ENCODE measurements around the gene CDADC1. TPM values are rescaled to one million over a fixed set of nuclear protein-coding genes. Genes with fewer than 3 reads are reported as not detected.
A peak's percentile ranks its signal among the peaks of the same experiment; 100 is the strongest.
"Not testable (repeated sequence)": the region's sequence is repeated elsewhere in the genome, so short reads cannot be mapped to it uniquely, and the experiment has no call there.

Gene CDADC1
- total RNA-seq, 8 experiments from 2014 or later = 5.3 to 16.0 (median 8.2) TPM

DNA sequence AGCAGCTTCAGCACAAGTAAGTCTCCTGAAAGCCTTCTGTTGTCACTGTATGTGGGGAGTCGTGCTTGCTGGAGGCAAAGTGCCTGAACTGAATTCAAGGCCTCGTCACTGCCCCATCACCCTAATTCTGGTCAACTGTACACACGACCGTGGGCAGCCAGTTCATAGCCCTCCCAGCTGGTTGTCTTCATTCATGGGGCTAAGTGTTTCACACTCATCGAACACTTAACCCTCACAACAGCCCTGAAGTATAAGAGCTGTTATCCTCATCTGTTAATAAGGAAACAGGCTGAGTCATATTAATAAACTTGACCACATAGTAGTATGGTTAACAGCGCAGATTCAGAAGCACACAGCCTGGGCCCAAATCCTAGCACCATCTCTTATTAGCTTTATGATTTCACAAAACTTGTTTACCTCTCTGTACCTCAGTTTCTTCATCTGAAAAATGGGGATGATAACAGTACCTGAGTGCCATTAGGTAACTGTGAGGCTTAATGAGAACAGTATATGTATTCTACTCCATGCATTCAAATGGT lies 66.7 kb downstream of the CDADC1 start:
- Histone ChIP-seq H3K4me3 (no peak overlapping the region), H3K4me1 (replicated peaks in 1 of 2) (no peaks in the 10 kb centered on the region), H3K27ac (no peak overlapping the region)
- in situ Hi-C loops (cut with MboI; ENCODE audit: low pct_unique_long_range_greater_than_20kb in 2 of 9, low sequenced_read_pairs in 9 of 9, unreplicated experiment in 9 of 9) = loop anchor here in 5 of 9 experiments (25.0 kb wide), 2 partner anchors 123 to 298 kb away; partner anchors contain the start of genes CAB39L (in 1 of the 5) and SETDB2 (in 1 of the 5)
- 6 to 100% (median 88%) methylated on average over 1 to 4 of the region's 6 CpGs; no CpG with 5 or more reads in 3 of the 10 experiments for WGBS, 10 experiments
- ATAC-seq (replicated peaks in 6 of 8) = peak in 1 of 8 experiments; percentile 36

DNA sequence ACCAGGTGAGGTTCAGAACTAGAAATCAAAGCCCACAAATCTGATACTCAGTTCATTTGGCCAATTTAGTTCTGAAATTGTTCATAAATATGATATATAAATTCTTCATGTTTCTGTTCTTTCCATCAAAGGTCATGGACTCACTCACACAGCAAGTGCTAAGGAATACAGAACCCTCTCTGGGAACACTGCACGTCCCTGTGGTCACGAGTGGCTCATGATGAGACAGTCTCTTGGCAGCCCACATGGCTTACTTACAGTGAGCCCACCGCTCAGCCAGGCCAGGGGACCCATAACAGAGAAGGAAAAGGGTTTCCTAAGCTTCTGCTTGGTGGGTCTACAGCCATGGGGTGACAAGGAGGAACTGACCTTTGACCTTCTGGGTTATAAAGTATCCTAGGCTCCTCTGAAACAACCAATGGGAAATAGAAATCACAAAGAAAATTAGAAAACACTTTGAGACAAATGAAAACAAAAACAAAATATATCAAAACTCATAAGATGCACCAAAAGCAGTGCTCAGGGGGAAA lies 67.4 kb downstream of the CDADC1 start:
- no peaks in the 10 kb centered on the region for H3K4me1 ChIP-seq (replicated peaks in 1 of 2)
- 40 to 100% (median 90%) methylated on average over 1 to 3 of the region's 3 CpGs; no CpG with 5 or more reads in 3 of the 10 experiments for WGBS, 10 experiments
- in situ Hi-C loops (cut with MboI; ENCODE audit: low pct_unique_long_range_greater_than_20kb in 2 of 9, low sequenced_read_pairs in 9 of 9, unreplicated experiment in 9 of 9) = loop anchor here in 5 of 9 experiments (25.0 kb wide), 2 partner anchors 122 to 297 kb away; partner anchors contain the start of genes CAB39L (in 1 of the 5) and SETDB2 (in 1 of the 5)
- no peak overlapping the region for H3K27ac ChIP-seq
- ATAC-seq (replicated peaks in 6 of 8) = no peak
- H3K4me3 ChIP-seq = no peak overlapping the region

DNA sequence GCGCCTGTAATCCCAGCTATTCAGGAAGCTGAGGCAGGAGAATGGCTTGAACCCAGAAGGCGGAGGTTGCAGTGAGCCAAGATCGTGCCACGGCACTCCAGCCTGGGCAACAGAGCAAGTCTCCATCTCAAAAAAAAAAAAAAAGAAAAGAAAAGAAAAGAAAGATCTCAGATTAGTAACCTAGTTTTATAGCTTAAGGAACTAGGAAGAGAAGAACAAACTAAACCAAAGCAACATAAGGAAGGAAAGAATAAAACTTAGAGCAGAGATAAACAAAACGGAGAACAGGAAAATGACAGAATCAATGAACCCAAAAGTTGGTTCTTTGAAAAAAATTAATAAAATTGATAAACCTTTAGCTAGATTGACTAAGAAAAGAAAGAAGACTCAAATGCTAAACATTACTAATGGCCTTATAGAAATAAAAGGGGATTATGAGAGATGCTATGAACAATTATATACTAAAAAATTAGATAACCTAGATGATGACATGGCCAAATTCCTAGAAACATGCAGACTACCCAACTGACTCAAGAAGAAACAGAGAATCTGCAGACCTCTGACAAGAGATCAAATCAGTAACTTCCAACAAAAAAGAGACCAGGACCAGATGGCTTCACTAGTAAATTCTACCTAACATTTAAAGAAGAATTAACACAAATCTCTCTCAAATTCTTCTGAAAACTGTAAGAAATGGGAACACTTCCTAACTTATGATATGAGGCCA lies 68.2 kb downstream of the CDADC1 start:
- WGBS, 10 experiments = 95 to 100% (median 99%) methylated on average over 2 to 5 of the region's 5 CpGs; no CpG with 5 or more reads in 1 of the 10 experiments
- ATAC-seq (replicated peaks in 6 of 8) = no peak
- H3K27ac ChIP-seq = no peak overlapping the region
- H3K4me1 ChIP-seq (replicated peaks in 1 of 2) = no peaks in the 10 kb centered on the region
- in situ Hi-C loops (cut with MboI; ENCODE audit: low pct_unique_long_range_greater_than_20kb in 2 of 9, low sequenced_read_pairs in 9 of 9, unreplicated experiment in 9 of 9) = loop anchor here in 5 of 9 experiments (25.0 kb wide), 2 partner anchors 121 to 296 kb away; partner anchors contain the start of genes CAB39L (in 1 of the 5) and SETDB2 (in 1 of the 5)
- H3K4me3 ChIP-seq = no peak overlapping the region

DNA sequence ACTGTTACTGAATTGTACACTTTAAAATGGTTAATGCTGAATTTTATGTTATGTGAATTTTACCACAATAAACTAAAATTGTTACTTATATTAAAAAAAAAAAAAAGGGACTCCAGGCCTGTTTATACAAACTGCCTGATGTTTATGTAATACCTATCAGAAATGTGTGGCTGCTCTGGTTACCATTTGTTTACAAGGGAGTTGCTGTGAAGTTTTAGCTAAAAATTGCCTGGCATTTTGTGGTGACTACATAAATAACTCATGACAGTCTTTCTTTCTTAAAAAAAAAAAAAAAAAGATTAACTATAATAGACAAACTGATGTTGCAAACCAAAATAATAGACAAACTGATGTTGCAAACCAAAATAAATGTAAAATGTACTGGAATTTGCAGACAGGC lies 71.8 kb downstream of the CDADC1 start:
- Histone ChIP-seq H3K4me3 (no peak overlapping the region), H3K4me1 (replicated peaks in 1 of 2) (no peaks in the 10 kb centered on the region), H3K27ac (no peak overlapping the region)
- in situ Hi-C loops (cut with MboI; ENCODE audit: low pct_unique_long_range_greater_than_20kb in 2 of 9, low sequenced_read_pairs in 9 of 9, unreplicated experiment in 9 of 9) = loop anchor here in 5 of 9 experiments (25.0 kb wide), 2 partner anchors 118 to 293 kb away; partner anchors contain the start of genes CAB39L (in 1 of the 5) and SETDB2 (in 1 of the 5)
- ATAC-seq (replicated peaks in 6 of 8) = peak in 2 of 8 experiments; percentile 33 to 47

DNA sequence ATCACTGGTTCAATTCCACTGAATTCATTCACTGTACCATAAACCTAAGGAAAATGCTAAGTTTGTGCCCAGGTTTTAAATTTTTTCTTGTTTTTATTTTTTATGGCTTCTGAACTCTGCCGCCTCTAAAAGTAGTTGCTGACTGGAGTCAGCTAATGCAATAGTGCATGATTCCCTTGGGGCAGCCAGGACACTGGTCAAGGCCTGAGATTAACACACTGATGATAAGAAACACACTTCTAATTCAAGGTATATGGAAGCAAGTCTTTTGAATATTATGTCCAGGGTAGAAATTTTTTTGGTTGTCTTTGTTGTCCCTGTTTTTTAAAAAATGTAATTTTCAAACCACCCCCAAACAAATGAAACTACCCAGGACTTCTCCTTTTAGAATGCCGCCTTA lies 72.2 kb downstream of the CDADC1 start:
- H3K4me3 ChIP-seq = no peak overlapping the region
- ATAC-seq (replicated peaks in 6 of 8) = no peak
- H3K27ac ChIP-seq = no peak overlapping the region
- in situ Hi-C loops (cut with MboI; ENCODE audit: low pct_unique_long_range_greater_than_20kb in 2 of 9, low sequenced_read_pairs in 9 of 9, unreplicated experiment in 9 of 9) = loop anchor here in 5 of 9 experiments (25.0 kb wide), 2 partner anchors 117 to 292 kb away; partner anchors contain the start of genes CAB39L (in 1 of the 5) and SETDB2 (in 1 of the 5)
- 14 to 100% (median 90%) methylated on average over 1 to 2 of the region's 2 CpGs; no CpG with 5 or more reads in 1 of the 10 experiments for WGBS, 10 experiments
- H3K4me1 ChIP-seq (replicated peaks in 1 of 2) = no peaks in the 10 kb centered on the region

DNA sequence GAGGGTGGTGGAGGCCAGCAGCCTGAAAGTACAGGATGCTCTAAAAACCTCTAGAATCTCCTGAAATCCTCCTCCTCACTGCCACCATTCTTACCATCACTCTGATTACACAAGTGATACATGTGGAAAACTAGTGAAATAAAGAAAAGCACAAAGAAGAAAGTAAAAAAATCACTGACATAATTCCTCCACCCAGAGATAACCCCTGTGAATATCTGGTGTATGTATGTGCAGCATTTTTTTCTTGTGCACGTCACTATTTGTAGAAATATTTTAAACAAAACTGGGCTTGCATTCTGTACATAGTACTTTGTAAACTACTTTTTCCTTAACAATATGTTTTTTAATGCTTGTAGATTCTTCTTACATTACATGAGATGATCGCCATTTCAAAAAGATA lies 73.2 kb downstream of the CDADC1 start:
- no peak overlapping the region for H3K27ac ChIP-seq
- WGBS, 10 experiments = 67 to 100% (median 94%) methylated on average over 1 to 2 of the region's 2 CpGs; no CpG with 5 or more reads in 1 of the 10 experiments
- no peaks in the 10 kb centered on the region for H3K4me1 ChIP-seq (replicated peaks in 1 of 2)
- in situ Hi-C loops (cut with MboI; ENCODE audit: low pct_unique_long_range_greater_than_20kb in 2 of 9, low sequenced_read_pairs in 9 of 9, unreplicated experiment in 9 of 9) = loop anchor here in 5 of 9 experiments (25.0 kb wide), 2 partner anchors 116 to 291 kb away; partner anchors contain the start of genes CAB39L (in 1 of the 5) and SETDB2 (in 1 of the 5)
- no peak for ATAC-seq (replicated peaks in 6 of 8)
- no peak overlapping the region for H3K4me3 ChIP-seq

DNA sequence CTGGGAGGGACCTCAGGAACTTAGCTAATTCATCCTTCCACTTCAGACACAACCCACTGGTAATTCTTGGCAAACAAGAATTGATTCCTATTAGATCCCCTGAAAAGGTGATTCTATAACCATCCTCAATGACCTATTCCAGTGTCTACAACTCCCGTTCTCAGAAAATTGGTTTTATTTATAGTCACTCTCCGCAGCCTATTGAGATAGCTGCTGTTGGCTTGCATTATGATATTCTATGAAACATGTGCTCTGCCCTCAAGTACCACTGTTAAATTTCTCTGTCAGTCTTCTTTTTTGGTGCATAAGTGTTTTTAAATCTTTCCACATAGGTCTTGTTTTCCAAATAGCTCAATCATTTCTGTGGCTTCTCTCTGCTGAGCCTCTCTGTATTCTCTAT lies 75.0 kb downstream of the CDADC1 start:
- ATAC-seq (replicated peaks in 6 of 8) = no peak
- in situ Hi-C loops (cut with MboI; ENCODE audit: low pct_unique_long_range_greater_than_20kb in 2 of 9, low sequenced_read_pairs in 9 of 9, unreplicated experiment in 9 of 9) = loop anchor here in 5 of 9 experiments (25.0 kb wide), 2 partner anchors 115 to 290 kb away; partner anchors contain the start of genes CAB39L (in 1 of the 5) and SETDB2 (in 1 of the 5)
- 83 to 100% (median 98%) methylated on average over 1 to 2 of the region's 2 CpGs; no CpG with 5 or more reads in 2 of the 10 experiments for WGBS, 10 experiments
- H3K27ac ChIP-seq = no peak overlapping the region
- H3K4me1 ChIP-seq (replicated peaks in 1 of 2) = no peaks in the 10 kb centered on the region
- H3K4me3 ChIP-seq = no peak overlapping the region

DNA sequence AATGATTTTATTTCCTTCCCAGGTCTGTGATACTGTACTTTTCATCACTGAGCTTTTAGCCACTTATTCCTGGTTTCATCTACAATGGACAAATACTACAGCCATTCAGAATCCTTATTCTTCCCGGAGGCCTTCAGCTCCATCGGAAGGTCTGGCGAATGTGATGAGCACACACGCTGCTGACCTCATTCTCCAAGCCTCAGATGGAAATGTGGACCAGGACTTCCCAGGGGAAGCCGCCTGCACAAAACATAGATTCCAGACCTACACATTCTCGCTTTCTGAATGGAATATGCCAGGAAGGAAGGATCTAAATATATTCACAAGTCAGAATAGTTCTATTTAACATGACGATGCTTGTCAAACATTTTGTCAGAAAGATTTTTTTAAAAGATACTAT lies 75.6 kb downstream of the CDADC1 start:
- no peak overlapping the region for H3K27ac ChIP-seq
- no peak for ATAC-seq (replicated peaks in 6 of 8)
- WGBS, 10 experiments = 48 to 94% (median 90%) methylated on average over 2 to 7 of the region's 7 CpGs; no CpG with 5 or more reads in 1 of the 10 experiments
- in situ Hi-C loops (cut with MboI; ENCODE audit: low pct_unique_long_range_greater_than_20kb in 2 of 9, low sequenced_read_pairs in 9 of 9, unreplicated experiment in 9 of 9) = loop anchor here in 5 of 9 experiments (25.0 kb wide), 2 partner anchors 114 to 289 kb away; partner anchors contain the start of genes CAB39L (in 1 of the 5) and SETDB2 (in 1 of the 5)
- no peak overlapping the region for H3K4me3 ChIP-seq
- no peaks in the 10 kb centered on the region for H3K4me1 ChIP-seq (replicated peaks in 1 of 2)

DNA sequence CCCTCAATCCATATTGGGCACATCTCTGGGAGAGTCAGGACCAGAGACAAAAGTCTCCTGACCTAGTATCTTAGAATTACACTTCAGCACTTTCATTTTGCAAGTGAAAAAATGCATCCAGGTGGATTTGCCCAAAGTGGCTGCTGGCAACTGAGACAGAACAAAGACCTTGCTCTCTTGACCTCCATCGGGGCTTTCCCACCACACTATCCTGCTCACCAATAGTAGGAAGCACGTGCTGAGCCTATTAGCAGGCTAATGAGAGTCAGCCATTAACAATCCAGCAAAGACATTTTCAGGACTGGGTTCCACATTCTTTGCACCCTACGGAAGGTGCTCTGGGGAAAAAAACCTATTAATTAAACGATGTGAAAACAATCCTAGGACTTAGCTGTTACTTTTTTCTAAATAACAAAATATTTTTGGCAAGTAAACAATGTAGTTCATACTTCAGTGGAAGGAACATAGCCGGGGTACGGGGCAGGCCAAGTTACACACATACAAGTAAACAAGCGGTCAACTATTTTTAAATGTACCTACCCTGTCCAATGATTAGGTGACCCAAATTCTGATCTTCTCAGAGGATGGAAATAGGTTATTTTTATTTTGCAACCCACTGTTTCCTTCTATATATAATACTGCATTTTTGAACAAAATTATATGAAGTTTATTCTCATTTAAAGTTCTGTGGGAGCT lies 78.6 kb downstream of the CDADC1 start:
- Histone ChIP-seq H3K4me1 (replicated peaks in 1 of 2) (no peaks in the 10 kb centered on the region), H3K4me3 (no peak overlapping the region), H3K27ac (no peak overlapping the region)
- no peak for ATAC-seq (replicated peaks in 6 of 8)
- 62 to 100% (median 81%) methylated on average over 1 to 7 of the region's 7 CpGs for WGBS, 10 experiments
- in situ Hi-C loops (cut with MboI; ENCODE audit: low pct_unique_long_range_greater_than_20kb in 2 of 9, low sequenced_read_pairs in 9 of 9, unreplicated experiment in 9 of 9) = no loop called here

DNA sequence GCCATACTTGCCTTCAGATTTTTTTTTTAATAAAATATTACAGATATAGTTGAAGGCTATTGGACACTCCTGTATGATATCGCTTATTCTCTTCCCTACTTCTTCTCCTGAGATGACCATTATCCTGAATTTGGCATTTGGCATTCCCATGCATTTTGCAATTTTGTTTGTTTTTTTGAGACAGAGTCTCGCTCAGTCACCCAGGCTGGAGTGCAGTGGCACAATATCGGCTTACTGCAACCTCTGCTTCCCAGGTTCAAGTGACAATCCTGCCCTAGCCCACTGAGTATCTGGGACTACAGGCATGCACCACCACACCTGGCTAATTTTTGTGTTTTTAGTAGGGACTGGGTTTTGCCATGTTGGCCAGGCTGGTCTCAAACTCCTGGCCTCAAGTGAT lies 79.4 kb downstream of the CDADC1 start:
- H3K4me1 ChIP-seq (replicated peaks in 1 of 2); H3K4me3 ChIP-seq; ATAC-seq (replicated peaks in 6 of 8); in situ Hi-C loops (cut with MboI; ENCODE audit: low pct_unique_long_range_greater_than_20kb in 2 of 9, low sequenced_read_pairs in 9 of 9, unreplicated experiment in 9 of 9); H3K27ac ChIP-seq: not testable (repeated sequence)
- 96 to 100% (median 100%) methylated on average over 1 to 3 of the region's 3 CpGs; no CpG with 5 or more reads in 2 of the 10 experiments for WGBS, 10 experiments

DNA sequence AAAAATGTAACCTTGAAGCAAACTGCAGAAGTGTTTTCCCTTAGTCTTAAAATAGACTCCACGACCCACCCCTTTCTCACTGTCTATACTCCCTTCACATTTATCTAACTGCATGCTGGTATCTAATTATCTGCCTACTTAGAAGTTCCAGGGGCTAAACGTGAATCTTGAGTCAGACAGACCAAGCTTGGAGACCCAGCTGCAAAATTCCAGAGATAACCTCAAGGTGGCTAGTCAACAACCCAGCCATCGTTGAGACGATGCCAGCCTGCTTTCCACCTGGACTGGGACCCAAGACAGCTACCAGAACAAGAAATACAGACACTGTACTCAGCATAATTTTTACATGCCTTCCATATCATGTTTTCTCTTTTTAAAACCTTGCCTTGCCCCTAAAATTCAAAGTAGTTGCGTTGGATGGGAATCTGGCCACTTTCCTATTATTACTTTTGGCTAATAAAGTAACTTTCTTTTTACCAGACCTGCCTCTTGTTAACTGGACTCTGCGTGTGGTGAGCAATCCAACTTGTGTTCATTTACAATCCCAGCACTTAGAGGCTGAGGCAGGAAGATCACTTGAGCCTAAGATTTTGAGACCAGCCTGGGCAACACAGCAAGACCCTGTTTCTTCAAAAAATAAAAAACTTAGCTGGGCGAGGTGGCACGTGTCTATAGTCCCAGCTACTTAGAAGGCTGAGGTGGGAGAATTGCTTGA lies 82.3 kb downstream of the CDADC1 start:
- H3K4me1 ChIP-seq (replicated peaks in 1 of 2) = no peaks in the 10 kb centered on the region
- no peak for ATAC-seq (replicated peaks in 6 of 8)
- 61 to 100% (median 85%) methylated on average over 2 to 8 of the region's 8 CpGs for WGBS, 10 experiments
- H3K27ac ChIP-seq = no peak overlapping the region
- in situ Hi-C loops (cut with MboI; ENCODE audit: low pct_unique_long_range_greater_than_20kb in 2 of 9, low sequenced_read_pairs in 9 of 9, unreplicated experiment in 9 of 9) = no loop called here
- no peak overlapping the region for H3K4me3 ChIP-seq

DNA sequence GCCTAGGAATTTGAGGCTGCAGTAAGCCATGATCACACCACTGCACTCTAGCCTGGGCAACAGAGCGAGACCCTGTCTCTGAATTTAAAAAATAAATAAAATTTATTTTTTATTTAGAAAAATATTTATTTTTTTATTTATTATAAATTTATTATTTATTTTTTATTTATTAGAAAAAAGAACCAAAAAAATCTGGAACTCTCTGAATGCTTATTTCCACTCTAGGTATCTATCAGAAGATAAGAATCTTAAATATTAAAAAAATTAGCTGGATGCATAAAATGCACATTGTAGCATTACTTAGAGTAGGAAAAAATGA lies 82.8 kb downstream of the CDADC1 start:
- Histone ChIP-seq H3K4me3 (no peak overlapping the region), H3K4me1 (replicated peaks in 1 of 2) (no peaks in the 10 kb centered on the region), H3K27ac (no peak overlapping the region)
- in situ Hi-C loops (cut with MboI; ENCODE audit: low pct_unique_long_range_greater_than_20kb in 2 of 9, low sequenced_read_pairs in 9 of 9, unreplicated experiment in 9 of 9) = no loop called here
- 63 to 100% (median 87%) methylated on average over 1 of the region's 1 CpG; no CpG with 5 or more reads in 4 of the 10 experiments for WGBS, 10 experiments
- ATAC-seq (replicated peaks in 6 of 8) = no peak
